ENCODE data around the gene SLC9A9.

DNA sequence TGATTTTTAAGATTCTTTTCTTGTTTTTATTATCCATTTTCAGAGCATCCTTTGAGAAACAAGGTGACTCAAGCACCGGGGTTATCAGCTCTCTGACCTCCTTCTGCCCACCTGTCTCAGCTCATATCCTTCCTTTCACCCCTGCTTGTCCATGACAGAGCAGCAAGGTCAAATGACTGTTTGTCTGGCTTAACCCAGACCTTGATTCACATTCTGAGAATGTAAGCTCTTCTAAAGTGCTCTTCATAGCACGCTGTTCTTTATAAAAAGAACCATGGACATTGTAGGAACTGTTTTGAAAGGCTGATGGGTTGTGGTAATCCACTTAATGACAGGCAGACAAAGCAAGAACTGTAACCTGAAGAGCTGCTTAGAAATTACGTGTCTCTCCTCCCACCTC, 606.2 kb downstream of the SLC9A9 start:
- TF ChIP-seq, protein P1, sequence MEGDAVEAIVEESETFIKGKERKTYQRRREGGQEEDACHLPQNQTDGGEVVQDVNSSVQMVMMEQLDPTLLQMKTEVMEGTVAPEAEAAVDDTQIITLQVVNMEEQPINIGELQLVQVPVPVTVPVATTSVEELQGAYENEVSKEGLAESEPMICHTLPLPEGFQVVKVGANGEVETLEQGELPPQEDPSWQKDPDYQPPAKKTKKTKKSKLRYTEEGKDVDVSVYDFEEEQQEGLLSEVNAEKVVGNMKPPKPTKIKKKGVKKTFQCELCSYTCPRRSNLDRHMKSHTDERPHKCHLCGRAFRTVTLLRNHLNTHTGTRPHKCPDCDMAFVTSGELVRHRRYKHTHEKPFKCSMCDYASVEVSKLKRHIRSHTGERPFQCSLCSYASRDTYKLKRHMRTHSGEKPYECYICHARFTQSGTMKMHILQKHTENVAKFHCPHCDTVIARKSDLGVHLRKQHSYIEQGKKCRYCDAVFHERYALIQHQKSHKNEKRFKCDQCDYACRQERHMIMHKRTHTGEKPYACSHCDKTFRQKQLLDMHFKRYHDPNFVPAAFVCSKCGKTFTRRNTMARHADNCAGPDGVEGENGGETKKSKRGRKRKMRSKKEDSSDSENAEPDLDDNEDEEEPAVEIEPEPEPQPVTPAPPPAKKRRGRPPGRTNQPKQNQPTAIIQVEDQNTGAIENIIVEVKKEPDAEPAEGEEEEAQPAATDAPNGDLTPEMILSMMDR (IDR thresholded peaks at IDR 0.05), result no peak
- no peak for TF ChIP-seq POLR2A (IDR thresholded peaks at IDR 0.05)

Measured in thyroid gland (tissue), 4 donors.